ENCODE data around the gene VSIG10.

The VSIG10 gene

DNA sequence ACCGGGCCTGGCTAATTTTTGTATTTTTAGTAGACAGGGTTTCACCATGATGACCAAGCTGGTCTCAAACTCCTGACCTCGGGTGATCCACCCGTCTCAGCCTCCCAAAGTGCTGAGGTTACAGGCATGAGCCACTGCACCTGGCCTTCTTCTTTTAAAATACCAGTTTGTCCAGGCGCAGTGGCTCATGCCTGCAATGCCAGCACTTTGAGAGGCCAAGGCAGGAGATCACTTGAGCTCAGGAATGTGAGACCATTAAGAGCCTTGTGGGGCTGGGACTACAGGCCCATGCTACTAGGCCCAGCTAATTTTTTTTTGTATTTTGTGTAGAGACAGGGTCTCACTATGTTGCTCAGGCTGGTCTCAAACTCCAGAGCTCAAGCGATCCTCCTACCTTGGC, 24.1 kb upstream of the VSIG10 start:
- TF ChIP-seq JUND (IDR thresholded peaks at IDR 0.05; ENCODE audit: low read depth): no peak
- in situ Hi-C loops (cut with HindIII; ENCODE audit: low pct_unique_long_range_greater_than_20kb, low sequenced_read_pairs): no loop called here
- DNase-seq (ENCODE audit: low read depth in 1 of 2, low spot score in 1 of 2): peak in 1 of 2 experiments; percentile 23

DNA sequence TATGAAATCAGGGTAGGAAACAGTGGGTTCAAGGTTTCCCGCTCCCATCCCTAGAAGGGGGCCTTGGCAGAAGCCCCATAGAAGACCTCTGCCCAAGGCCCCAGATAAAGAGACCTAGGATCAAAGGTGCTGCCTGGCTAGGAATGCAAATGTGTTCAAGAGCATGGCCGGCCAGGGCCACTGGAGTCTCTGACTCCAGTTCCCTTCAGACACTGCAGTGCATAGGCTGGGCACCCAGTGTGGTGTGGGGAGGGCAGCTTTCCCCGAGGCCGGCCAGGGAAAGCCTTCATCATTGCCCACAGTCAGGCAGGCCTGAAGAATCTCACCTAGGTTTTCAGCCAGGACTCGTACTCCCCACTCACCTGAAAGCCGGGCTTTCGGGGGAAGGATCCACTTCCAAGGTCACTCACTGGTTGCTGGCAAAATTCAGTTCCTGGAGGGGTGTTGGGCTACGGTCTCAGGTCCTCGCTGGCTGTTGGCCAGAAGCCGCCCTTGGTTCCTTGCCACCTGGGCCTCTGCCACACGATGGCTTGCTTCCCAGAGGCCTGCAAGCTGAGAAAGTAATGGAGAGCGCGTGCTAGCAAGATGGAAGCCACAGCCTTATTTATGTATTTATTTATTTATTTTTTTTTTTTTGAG, 22.4 kb upstream of the VSIG10 start:
- no peak for DNase-seq (ENCODE audit: low read depth in 1 of 2, low spot score in 1 of 2)
- in situ Hi-C loops (cut with HindIII; ENCODE audit: low pct_unique_long_range_greater_than_20kb, low sequenced_read_pairs): no loop called here
- no peak for TF ChIP-seq JUND (IDR thresholded peaks at IDR 0.05; ENCODE audit: low read depth)

DNA sequence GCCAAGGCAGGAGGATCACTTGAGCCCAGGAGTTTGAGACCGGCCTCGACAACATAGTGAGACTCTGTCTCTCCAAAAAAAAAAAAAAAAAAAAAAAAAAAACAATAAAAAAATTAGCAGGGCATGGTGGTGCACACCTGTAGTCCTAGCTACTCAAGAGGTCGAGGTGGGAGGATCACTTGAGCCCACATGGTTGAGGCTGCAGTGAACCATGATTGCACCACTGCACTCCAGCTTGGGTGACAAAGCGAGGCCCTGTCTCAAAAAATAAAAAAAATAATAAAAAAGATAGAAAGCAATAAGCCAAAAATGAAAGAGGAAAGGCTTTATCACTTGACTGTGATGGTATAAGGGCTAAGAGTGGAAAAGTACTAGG, 21.9 kb upstream of the VSIG10 start:
- TF ChIP-seq JUND (IDR thresholded peaks at IDR 0.05; ENCODE audit: low read depth): no peak
- DNase-seq (ENCODE audit: low read depth in 1 of 2, low spot score in 1 of 2): no peak
- in situ Hi-C loops (cut with HindIII; ENCODE audit: low pct_unique_long_range_greater_than_20kb, low sequenced_read_pairs): no loop called here

DNA sequence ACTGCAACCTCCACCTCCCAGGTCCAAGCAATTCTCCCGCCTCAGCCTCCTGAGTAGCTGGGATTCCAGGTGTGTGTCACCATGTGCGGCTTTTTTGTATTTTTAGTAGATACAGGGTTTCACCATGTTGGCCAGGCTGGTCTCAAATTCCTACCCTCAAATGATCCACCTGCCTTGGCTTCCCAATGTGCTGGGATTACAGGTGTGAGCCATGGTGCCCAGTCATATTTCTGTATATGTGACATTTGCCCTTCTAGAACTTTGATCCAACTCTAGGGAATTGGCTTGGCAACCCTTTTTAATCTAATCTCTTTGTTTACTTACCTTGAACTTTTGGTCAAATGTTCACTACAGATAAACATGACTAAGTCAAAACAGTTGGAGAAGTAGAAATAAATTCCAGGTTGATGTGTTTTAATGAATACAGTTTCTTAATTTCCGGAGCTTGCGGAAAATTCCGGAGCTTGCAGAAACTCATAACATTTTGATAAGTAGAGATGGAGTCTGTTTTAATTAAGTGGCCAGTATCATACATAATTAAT, 20.6 kb upstream of the VSIG10 start:
- TF ChIP-seq JUND (IDR thresholded peaks at IDR 0.05; ENCODE audit: low read depth): no peak
- DNase-seq (ENCODE audit: low read depth in 1 of 2, low spot score in 1 of 2): no peak
- in situ Hi-C loops (cut with HindIII; ENCODE audit: low pct_unique_long_range_greater_than_20kb, low sequenced_read_pairs): no loop called here

DNA sequence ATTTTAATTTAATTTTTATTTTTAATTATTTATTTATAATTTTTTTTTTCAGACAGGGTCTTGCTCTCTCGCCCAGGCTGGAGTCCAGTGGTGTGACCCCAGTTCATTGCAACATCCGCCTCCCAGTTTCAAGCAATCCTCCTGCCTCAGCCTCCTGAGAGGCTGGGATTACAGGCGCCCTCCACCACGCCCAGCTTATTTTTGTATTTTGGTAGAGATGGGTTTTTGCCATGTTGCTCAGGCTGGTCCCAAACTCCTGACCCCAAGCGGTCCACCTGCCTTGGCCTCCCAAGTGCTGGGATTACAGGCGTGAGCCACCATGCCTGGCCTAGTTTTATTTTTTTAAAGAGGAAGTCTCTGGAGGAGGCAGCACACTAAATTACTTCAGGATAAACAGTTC, 18.5 kb upstream of the VSIG10 start:
- in situ Hi-C loops (cut with HindIII; ENCODE audit: low pct_unique_long_range_greater_than_20kb, low sequenced_read_pairs): no loop called here
- no peak for DNase-seq (ENCODE audit: low read depth in 1 of 2, low spot score in 1 of 2)
- no peak for TF ChIP-seq JUND (IDR thresholded peaks at IDR 0.05; ENCODE audit: low read depth)

DNA sequence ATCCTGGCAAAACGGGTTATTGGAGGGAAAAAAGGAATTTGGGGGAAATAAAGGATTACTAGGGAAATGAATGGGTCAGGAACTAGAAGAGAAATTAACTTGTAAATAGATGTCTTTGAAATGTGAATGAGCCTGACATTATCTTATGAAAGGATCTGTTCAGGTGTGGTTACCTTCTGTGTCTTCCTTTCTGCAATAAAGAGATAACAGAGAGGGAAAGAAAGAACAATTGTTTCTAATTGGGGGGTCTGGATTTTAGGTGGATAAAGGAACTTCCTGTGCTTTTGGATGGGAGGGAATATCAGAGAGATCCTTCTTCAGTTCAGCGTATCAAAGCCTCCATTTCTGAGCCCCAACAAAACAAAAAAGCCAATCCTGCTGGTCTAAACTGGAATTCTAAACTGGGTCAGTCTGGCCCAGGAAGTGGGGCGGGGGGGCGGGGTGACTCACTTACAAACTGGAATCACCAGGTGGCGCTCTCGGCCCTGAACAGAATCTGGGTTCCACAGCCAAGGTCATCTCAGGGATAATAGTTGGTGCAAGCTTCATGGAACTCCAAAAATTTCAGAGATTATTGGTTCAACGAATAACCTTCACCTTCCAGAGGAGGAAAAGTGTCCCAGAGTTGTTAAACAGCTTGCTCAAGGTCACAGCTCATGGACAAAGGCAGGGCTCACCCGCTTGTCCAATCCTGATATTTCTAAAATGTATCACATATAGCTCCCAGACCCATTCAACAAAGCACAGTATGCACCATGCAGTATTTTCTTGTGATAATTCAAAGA, 17.0 kb upstream of the VSIG10 start:
- in situ Hi-C loops (cut with HindIII; ENCODE audit: low pct_unique_long_range_greater_than_20kb, low sequenced_read_pairs): no loop called here
- no peak for TF ChIP-seq JUND (IDR thresholded peaks at IDR 0.05; ENCODE audit: low read depth)

DNA sequence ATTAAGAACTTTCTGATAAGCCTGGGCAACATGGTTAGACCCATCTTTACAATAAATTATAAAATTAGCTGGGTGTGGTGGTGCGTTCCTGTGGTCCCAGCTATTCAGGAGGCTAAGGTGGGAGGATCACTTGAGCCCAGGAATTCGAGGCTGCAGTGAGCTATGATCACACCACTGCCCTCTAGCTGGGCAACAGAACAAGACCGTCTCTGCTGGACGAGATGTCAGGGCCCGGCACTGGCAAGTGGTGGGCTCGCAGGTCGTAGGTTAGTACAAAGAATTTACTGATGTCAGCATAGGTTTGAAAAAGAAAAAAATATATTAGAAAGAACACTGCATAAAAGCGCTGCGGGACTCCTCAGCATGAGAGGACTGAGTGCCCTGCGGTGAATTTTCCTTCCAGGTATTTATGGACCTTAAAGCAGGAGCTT, 15.7 kb upstream of the VSIG10 start:
- TF ChIP-seq JUND (IDR thresholded peaks at IDR 0.05; ENCODE audit: low read depth): no peak

More for the DNA sequence above, 17.0 kb upstream of the VSIG10 start:
- peak; percentile 79 to 83 for DNase-seq (ENCODE audit: low read depth in 1 of 2, low spot score in 1 of 2)

DNA sequence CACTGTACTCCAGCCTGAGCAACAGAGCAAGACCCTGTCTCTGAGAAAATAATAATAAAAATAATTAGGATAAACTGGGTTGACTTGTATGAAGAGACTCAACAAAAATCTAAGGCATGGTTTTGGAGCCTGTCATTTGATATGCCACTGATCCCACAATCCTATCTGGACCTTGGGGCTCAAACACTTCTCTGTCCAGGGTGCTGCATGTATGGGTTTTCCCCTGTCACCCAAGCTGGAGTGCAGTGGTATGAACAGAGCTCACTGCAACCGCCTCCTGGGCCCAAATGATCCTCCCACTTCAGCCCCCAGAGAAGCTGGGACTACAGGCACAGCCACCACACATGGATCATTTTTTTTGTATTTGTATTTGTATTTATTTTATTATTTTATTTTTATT, 5.3 kb upstream of the VSIG10 start:
- DNase-seq (ENCODE audit: low read depth in 1 of 2, low spot score in 1 of 2): no peak
- in situ Hi-C loops (cut with HindIII; ENCODE audit: low pct_unique_long_range_greater_than_20kb, low sequenced_read_pairs): no loop called here
- TF ChIP-seq JUND (IDR thresholded peaks at IDR 0.05; ENCODE audit: low read depth): no peak

More for the DNA sequence above, 15.7 kb upstream of the VSIG10 start:
- in situ Hi-C loops (cut with HindIII; ENCODE audit: low pct_unique_long_range_greater_than_20kb, low sequenced_read_pairs): no loop called here
- no peak for DNase-seq (ENCODE audit: low read depth in 1 of 2, low spot score in 1 of 2)

DNA sequence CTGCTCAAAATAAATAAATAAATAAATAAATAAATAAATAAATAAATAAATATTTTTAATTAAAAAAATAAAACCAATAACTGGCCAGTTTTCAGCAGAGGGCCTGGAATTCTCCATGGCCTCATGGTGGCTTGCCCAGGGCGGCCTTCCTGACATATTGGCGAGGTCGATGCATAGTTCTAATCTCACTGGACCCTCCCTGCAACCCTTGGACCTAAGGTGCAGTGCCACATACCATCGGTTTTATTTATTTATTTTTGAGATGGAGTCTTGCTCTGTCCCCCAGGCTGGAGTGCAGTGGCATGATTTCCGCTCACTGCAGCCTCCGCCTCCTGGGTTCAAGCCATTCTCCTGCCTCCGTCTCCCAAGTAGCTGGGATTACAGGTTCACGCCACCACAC, 3.9 kb upstream of the VSIG10 start:
- in situ Hi-C loops (cut with HindIII; ENCODE audit: low pct_unique_long_range_greater_than_20kb, low sequenced_read_pairs): no loop called here
- no peak for TF ChIP-seq JUND (IDR thresholded peaks at IDR 0.05; ENCODE audit: low read depth)
- DNase-seq (ENCODE audit: low read depth in 1 of 2, low spot score in 1 of 2): no peak

DNA sequence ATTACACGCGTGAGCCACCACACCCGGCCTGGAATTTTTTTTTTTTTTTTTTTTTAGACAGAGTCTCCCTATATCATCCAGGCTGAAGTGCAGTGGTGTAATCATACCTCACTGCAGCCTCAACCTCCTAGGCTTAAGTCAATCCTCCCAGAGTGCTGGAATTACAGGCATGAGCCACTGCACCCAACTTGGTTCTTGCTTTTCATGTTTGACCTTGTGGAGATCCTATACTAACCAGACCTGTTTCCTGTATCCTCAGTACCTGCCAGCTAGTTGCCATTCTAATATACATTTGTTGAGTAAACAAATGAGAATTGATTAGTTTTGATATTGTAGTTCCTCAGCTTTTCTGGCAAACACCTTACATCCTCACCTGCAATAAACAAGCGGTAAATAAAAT, 3.2 kb upstream of the VSIG10 start:
- peak; percentile 32 to 86 for DNase-seq (ENCODE audit: low read depth in 1 of 2, low spot score in 1 of 2)
- in situ Hi-C loops (cut with HindIII; ENCODE audit: low pct_unique_long_range_greater_than_20kb, low sequenced_read_pairs): no loop called here

DNA sequence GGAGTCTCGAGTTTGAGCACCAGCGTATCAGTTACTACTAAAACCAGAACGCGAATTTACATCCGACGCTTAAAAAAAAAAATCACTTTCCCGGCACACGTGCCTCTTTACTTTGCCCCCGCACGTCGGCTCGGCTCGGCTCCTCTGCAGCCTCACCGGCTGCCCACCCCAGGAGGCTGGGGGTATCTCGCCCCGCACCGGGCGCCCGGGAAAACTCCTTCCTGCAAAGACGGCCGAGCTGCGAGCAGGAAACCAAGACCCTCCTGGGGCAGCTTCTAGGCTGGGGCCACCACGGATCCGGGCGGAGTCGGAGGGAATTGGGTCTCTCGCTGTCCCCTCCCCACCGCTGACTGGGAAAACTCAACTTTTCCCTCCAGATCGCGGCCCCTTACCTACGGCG, 610 bp downstream of the VSIG10 start:
- in situ Hi-C loops (cut with HindIII; ENCODE audit: low pct_unique_long_range_greater_than_20kb, low sequenced_read_pairs): no loop called here
- no peak for TF ChIP-seq JUND (IDR thresholded peaks at IDR 0.05; ENCODE audit: low read depth)
- peak in 1 of 2 experiments; percentile 24 for DNase-seq (ENCODE audit: low read depth in 1 of 2, low spot score in 1 of 2)

More for the DNA sequence above, 3.2 kb upstream of the VSIG10 start:
- TF ChIP-seq JUND (IDR thresholded peaks at IDR 0.05; ENCODE audit: low read depth): no peak; the same call in 1 of the 2 replicates

DNA sequence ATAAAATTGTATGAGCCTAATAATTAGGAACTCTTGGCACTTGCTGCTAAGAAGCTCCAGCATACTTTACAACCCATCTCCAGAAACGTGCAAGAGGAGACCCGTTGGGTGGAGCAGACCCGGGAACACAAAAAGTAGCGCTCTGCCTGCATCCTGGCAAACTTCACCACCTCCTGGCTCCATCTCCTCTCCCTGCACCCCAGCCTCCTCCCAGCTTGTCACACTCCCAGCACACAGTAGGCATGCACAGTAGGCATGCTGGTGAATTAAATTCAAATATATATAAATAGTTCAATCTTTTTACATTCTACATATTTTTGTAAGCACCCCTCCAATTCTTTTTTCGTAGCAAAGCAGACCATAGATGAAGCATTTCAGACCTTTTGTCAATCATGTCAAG, 1.2 kb downstream of the VSIG10 start:
- in situ Hi-C loops (cut with HindIII; ENCODE audit: low pct_unique_long_range_greater_than_20kb, low sequenced_read_pairs): no loop called here
- no peak for TF ChIP-seq JUND (IDR thresholded peaks at IDR 0.05; ENCODE audit: low read depth)
- DNase-seq (ENCODE audit: low read depth in 1 of 2, low spot score in 1 of 2): no peak

DNA sequence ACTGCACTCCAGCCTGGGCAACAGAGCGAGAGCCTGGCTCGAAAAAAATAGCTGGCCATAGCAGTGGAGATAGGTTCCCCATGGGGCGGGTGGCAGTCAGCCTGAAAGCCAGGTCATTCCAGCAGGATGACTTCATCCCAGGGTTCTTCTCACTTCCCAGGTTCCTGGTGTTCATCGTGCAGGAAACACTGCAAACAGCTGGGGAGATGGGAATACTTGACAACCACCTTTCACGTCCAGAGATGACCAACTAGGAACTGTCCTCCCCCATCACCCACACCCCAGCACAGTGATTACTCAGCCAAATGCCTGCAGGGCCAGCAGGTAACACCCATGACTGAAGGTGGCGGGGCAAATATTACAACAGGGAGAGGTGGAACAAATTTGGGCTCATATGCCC, 1.7 kb downstream of the VSIG10 start:
- no peak for TF ChIP-seq JUND (IDR thresholded peaks at IDR 0.05; ENCODE audit: low read depth)
- in situ Hi-C loops (cut with HindIII; ENCODE audit: low pct_unique_long_range_greater_than_20kb, low sequenced_read_pairs): no loop called here
- peak; percentile 64 to 75 for DNase-seq (ENCODE audit: low read depth in 1 of 2, low spot score in 1 of 2)
